ENCODE measurements around the gene KCNMA1.

Gene KCNMA1

GRCh38 chr10:77030974-77031373 is 606.6 kb downstream of the KCNMA1 start:
- H3K9me3 ChIP-seq (ENCODE audit: control insufficient read depth, low read length) = no peaks in the 10 kb centered on the region
- no peaks in the 10 kb centered on the region for H3K36me3 ChIP-seq (ENCODE audit: control insufficient read depth, insufficient read depth, low read length)
- no peak overlapping the region for H3K27ac ChIP-seq (ENCODE audit: low read depth, low read length, severe bottlenecking)
- no peaks in the 10 kb centered on the region for H3K4me1 ChIP-seq (ENCODE audit: control insufficient read depth, insufficient read depth, low read length, poor library complexity, severe bottlenecking)
- 81 to 93% methylated on average over 2 of the region's 2 CpGs for WGBS, 2 experiments (ENCODE audit: insufficient coverage in 2 of 2)
- no peak overlapping the region for H3K4me3 ChIP-seq (ENCODE audit: extremely low read depth, insufficient read depth, low read length, poor library complexity, severe bottlenecking)

- 78 to 82% methylated on average over 2 of the region's 4 CpGs for WGBS, 2 experiments (ENCODE audit: insufficient coverage in 2 of 2)
- Histone ChIP-seq H3K27ac (ENCODE audit: low read depth, low read length, severe bottlenecking) (no peak overlapping the region), H3K36me3 (ENCODE audit: control insufficient read depth, insufficient read depth, low read length) (no peaks in the 10 kb centered on the region), H3K4me3 (ENCODE audit: extremely low read depth, insufficient read depth, low read length, poor library complexity, severe bottlenecking) (no peak overlapping the region), H3K4me1 (ENCODE audit: control insufficient read depth, insufficient read depth, low read length, poor library complexity, severe bottlenecking) (no peaks in the 10 kb centered on the region), H3K9me3 (ENCODE audit: control insufficient read depth, low read length) (no peaks in the 10 kb centered on the region)
Observed at GRCh38 chr10:77029777-77030717, 607.6 kb downstream of the KCNMA1 start.

- Histone ChIP-seq H3K4me3 (ENCODE audit: extremely low read depth, insufficient read depth, low read length, poor library complexity, severe bottlenecking) (no peak overlapping the region), H3K4me1 (ENCODE audit: control insufficient read depth, insufficient read depth, low read length, poor library complexity, severe bottlenecking) (no peaks in the 10 kb centered on the region), H3K36me3 (ENCODE audit: control insufficient read depth, insufficient read depth, low read length) (no peaks in the 10 kb centered on the region), H3K9me3 (ENCODE audit: control insufficient read depth, low read length) (no peaks in the 10 kb centered on the region), H3K27ac (ENCODE audit: low read depth, low read length, severe bottlenecking) (no peak overlapping the region)
- 83 to 90% methylated on average over 6 of the region's 6 CpGs for WGBS, 2 experiments (ENCODE audit: insufficient coverage in 2 of 2)
Observed at GRCh38 chr10:77028042-77028441, 609.6 kb downstream of the KCNMA1 start.

- Histone ChIP-seq H3K27ac (ENCODE audit: low read depth, low read length, severe bottlenecking) (no peak overlapping the region), H3K4me1 (ENCODE audit: control insufficient read depth, insufficient read depth, low read length, poor library complexity, severe bottlenecking) (no peaks in the 10 kb centered on the region), H3K9me3 (ENCODE audit: control insufficient read depth, low read length) (no peaks in the 10 kb centered on the region), H3K36me3 (ENCODE audit: control insufficient read depth, insufficient read depth, low read length) (no peaks in the 10 kb centered on the region), H3K4me3 (ENCODE audit: extremely low read depth, insufficient read depth, low read length, poor library complexity, severe bottlenecking) (no peak overlapping the region)
- 94 to 99% methylated on average over 6 to 7 of the region's 9 CpGs for WGBS, 2 experiments (ENCODE audit: insufficient coverage in 2 of 2)
Observed at GRCh38 chr10:77027576-77027975, 610.0 kb downstream of the KCNMA1 start.

- Histone ChIP-seq H3K9me3 (ENCODE audit: control insufficient read depth, low read length) (no peaks in the 10 kb centered on the region), H3K27ac (ENCODE audit: low read depth, low read length, severe bottlenecking) (no peak overlapping the region), H3K4me1 (ENCODE audit: control insufficient read depth, insufficient read depth, low read length, poor library complexity, severe bottlenecking) (no peaks in the 10 kb centered on the region), H3K4me3 (ENCODE audit: extremely low read depth, insufficient read depth, low read length, poor library complexity, severe bottlenecking) (no peak overlapping the region), H3K36me3 (ENCODE audit: control insufficient read depth, insufficient read depth, low read length) (no peaks in the 10 kb centered on the region)
- 100% methylated on average over 1 of the region's 2 CpGs; no CpG with 5 or more reads in 1 of the 2 experiments for WGBS, 2 experiments (ENCODE audit: insufficient coverage in 2 of 2)
Observed at GRCh38 chr10:77027141-77027540, 610.5 kb downstream of the KCNMA1 start.

GRCh38 chr10:77026148-77026547 is 611.5 kb downstream of the KCNMA1 start:
- Histone ChIP-seq H3K4me3 (ENCODE audit: extremely low read depth, insufficient read depth, low read length, poor library complexity, severe bottlenecking) (no peak overlapping the region), H3K27ac (ENCODE audit: low read depth, low read length, severe bottlenecking) (no peak overlapping the region), H3K4me1 (ENCODE audit: control insufficient read depth, insufficient read depth, low read length, poor library complexity, severe bottlenecking) (no peaks in the 10 kb centered on the region), H3K36me3 (ENCODE audit: control insufficient read depth, insufficient read depth, low read length) (no peaks in the 10 kb centered on the region), H3K9me3 (ENCODE audit: control insufficient read depth, low read length) (no peaks in the 10 kb centered on the region)
- WGBS, 2 experiments (ENCODE audit: insufficient coverage in 2 of 2) = 89 to 100% methylated on average over 1 to 4 of the region's 5 CpGs

GRCh38 chr10:77024461-77024860 is 613.1 kb downstream of the KCNMA1 start:
- H3K36me3 ChIP-seq (ENCODE audit: control insufficient read depth, insufficient read depth, low read length) = no peaks in the 10 kb centered on the region
- no peaks in the 10 kb centered on the region for H3K4me1 ChIP-seq (ENCODE audit: control insufficient read depth, insufficient read depth, low read length, poor library complexity, severe bottlenecking)
- H3K9me3 ChIP-seq (ENCODE audit: control insufficient read depth, low read length) = no peaks in the 10 kb centered on the region

GRCh38 chr10:77023396-77023795 is 614.2 kb downstream of the KCNMA1 start:
- no CpG with 5 or more reads among the region's 2 CpGs for WGBS, 2 experiments (ENCODE audit: insufficient coverage in 2 of 2)
- no peaks in the 10 kb centered on the region for H3K9me3 ChIP-seq (ENCODE audit: control insufficient read depth, low read length)
- no peak overlapping the region for H3K27ac ChIP-seq (ENCODE audit: low read depth, low read length, severe bottlenecking)
- no peaks in the 10 kb centered on the region for H3K36me3 ChIP-seq (ENCODE audit: control insufficient read depth, insufficient read depth, low read length)
- H3K4me3 ChIP-seq (ENCODE audit: extremely low read depth, insufficient read depth, low read length, poor library complexity, severe bottlenecking) = no peak overlapping the region
- H3K4me1 ChIP-seq (ENCODE audit: control insufficient read depth, insufficient read depth, low read length, poor library complexity, severe bottlenecking) = no peaks in the 10 kb centered on the region

More at GRCh38 chr10:77024461-77024860, 613.1 kb downstream of the KCNMA1 start:
- no peak overlapping the region for H3K4me3 ChIP-seq (ENCODE audit: extremely low read depth, insufficient read depth, low read length, poor library complexity, severe bottlenecking)
- H3K27ac ChIP-seq (ENCODE audit: low read depth, low read length, severe bottlenecking) = no peak overlapping the region

- Histone ChIP-seq H3K27ac (ENCODE audit: low read depth, low read length, severe bottlenecking) (no peak overlapping the region), H3K9me3 (ENCODE audit: control insufficient read depth, low read length) (no peaks in the 10 kb centered on the region), H3K4me3 (ENCODE audit: extremely low read depth, insufficient read depth, low read length, poor library complexity, severe bottlenecking) (no peak overlapping the region), H3K36me3 (ENCODE audit: control insufficient read depth, insufficient read depth, low read length) (no peaks in the 10 kb centered on the region), H3K4me1 (ENCODE audit: control insufficient read depth, insufficient read depth, low read length, poor library complexity, severe bottlenecking) (no peaks in the 10 kb centered on the region)
- WGBS, 2 experiments (ENCODE audit: insufficient coverage in 2 of 2) = 91 to 100% methylated on average over 3 of the region's 4 CpGs
Observed at GRCh38 chr10:77022671-77023070, 614.9 kb downstream of the KCNMA1 start.

- Histone ChIP-seq H3K36me3 (ENCODE audit: control insufficient read depth, insufficient read depth, low read length) (no peaks in the 10 kb centered on the region), H3K27ac (ENCODE audit: low read depth, low read length, severe bottlenecking) (no peak overlapping the region), H3K4me1 (ENCODE audit: control insufficient read depth, insufficient read depth, low read length, poor library complexity, severe bottlenecking) (no peaks in the 10 kb centered on the region), H3K4me3 (ENCODE audit: extremely low read depth, insufficient read depth, low read length, poor library complexity, severe bottlenecking) (no peak overlapping the region), H3K9me3 (ENCODE audit: control insufficient read depth, low read length) (no peaks in the 10 kb centered on the region)
- 78 to 86% methylated on average over 1 to 2 of the region's 4 CpGs for WGBS, 2 experiments (ENCODE audit: insufficient coverage in 2 of 2)
Observed at GRCh38 chr10:77021966-77022490, 615.6 kb downstream of the KCNMA1 start.

GRCh38 chr10:77020426-77021040 is 617.1 kb downstream of the KCNMA1 start:
- H3K9me3 ChIP-seq (ENCODE audit: control insufficient read depth, low read length) = no peaks in the 10 kb centered on the region
- no peak overlapping the region for H3K27ac ChIP-seq (ENCODE audit: low read depth, low read length, severe bottlenecking)
- no peak overlapping the region for H3K4me3 ChIP-seq (ENCODE audit: extremely low read depth, insufficient read depth, low read length, poor library complexity, severe bottlenecking)
- H3K36me3 ChIP-seq (ENCODE audit: control insufficient read depth, insufficient read depth, low read length) = no peaks in the 10 kb centered on the region
- 88 to 100% methylated on average over 2 of the region's 4 CpGs for WGBS, 2 experiments (ENCODE audit: insufficient coverage in 2 of 2)
- H3K4me1 ChIP-seq (ENCODE audit: control insufficient read depth, insufficient read depth, low read length, poor library complexity, severe bottlenecking) = no peaks in the 10 kb centered on the region

Data from mesodermal cell (in vitro differentiated cells).